GM18870 (cell line): ENCODE data around the gene TRANK1.

Experiments used
- ATAC-seq: cut with Tn5 transposase; IDR thresholded peaks from one replicate; pipeline ENCODE4 v1.9.1; 2021; ENCODE audit warnings: moderate library complexity; ENCODE audit not compliant: unreplicated experiment

TRANK1 gene

DNA sequence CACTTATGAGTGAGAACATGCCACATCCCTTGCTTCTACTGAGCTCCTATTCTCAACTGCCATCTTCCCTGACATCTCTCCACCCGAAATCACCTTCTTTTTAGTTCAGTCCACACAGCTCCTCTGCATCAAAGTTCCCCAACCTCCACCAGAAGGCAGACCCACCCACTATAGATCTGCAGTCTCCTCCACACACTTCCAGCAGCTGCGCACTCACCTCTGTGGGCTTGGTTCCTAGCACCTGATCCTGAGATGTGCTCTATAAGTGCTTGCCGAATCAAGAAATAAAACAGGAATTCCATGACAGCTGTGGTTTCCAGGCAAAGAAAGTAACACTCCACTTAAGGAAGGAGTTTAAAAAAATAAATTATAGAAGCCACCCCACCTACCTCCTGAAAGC is 85.4 kb downstream of the TRANK1 start:
- no peak for ATAC-seq

DNA sequence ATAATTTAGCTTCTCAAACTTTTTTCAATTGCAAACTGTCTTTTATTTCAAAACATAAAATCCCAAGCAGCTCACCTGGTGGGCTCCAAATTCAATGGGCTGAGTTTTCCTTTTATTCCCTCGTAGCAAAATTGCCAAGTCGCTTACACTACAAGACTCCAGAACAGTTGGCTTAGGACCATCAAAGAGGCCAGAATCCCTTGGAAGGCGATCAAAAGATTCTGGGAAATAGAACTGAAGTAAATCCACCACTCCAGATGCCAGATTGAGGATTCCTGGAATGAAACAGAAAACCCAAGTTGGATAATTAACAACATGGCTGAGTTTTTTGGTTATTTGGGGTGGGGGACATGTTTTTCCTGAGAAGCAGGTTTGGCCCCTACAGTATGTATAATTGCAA is 92.8 kb downstream of the TRANK1 start:
- ATAC-seq = no peak

DNA sequence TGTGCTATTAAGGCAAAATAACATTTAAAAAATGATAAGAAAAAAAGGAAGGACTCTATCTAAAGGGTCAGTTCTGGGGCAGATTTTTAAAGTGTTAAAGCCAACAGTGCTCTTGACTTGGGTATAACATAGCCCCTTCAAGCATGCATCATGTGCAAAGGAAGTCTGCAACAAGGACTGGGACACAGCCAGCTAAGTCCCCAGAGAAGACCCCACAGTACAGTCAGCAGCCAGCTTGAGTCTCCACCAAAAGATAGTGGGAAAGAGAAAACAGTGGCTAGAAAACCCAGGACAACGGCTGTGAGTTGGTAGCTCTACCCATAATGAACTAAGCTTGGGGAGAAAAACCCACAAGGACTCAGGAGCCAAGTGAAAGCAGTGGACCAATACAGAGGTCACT is 94.1 kb downstream of the TRANK1 start:
- no peak for ATAC-seq

DNA sequence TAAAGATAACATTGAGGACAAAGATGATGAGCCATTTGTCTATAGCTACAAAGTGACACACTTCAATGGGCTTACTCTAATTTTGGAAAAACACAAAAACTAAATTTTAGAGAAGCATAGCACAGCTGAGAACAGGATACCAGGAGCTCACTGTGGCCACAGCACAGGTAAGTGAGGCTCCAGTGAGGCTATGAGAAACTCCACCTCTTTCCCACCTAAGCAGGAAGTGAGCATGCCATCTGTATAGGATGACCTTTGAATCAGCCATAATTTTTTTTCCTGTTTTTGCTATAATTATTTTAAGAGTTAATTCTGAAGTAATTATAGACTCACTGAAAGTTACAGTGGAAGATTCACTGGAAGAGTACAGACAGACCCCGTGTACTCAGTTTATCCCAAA is 98.4 kb downstream of the TRANK1 start:
- no peak for ATAC-seq

DNA sequence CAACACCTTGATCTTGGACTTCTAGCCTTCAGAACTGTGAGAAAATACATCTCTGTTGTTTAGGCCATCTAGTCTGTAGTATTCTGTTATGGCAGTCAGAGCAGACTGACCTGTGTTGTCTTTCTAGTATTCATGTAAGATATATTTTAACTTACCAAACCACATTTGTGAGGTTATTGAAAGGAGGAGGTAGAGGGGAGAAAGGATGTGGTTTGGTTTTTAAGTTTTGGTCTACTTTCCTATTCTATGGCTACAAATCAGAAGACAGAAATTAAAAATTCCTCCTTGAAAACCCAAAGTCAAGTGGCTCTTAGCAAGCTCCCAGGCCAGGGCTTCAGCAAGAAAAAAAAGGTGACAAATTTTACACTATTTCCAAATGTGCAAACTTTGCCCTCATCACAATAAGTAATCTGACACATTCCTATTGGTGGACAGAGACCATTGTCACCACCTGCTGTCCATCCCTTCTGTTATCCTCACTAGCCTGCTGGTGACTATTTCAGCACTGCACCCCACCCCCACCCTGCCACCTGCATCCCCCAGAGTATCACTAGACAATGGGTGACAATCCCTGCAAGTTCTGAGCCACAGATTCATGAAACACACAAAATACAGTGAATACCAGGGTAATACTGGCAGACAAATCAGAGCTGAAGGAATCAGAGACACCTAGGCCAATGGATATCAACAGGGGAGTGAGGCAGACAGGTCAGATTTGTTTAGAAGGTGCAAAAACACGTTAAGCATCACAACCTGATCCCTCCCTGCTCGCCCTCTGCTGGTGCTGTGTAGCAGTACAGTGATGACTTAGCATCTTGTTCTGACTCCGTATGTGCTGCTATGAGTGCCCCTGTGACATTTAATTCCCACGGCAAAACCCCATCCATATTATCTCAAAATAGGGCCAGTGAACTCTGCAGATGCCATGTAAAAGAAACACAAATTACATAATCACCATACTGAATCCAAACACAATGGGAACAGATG is 101.5 kb downstream of the TRANK1 start:
- ATAC-seq = peak; percentile 84

DNA sequence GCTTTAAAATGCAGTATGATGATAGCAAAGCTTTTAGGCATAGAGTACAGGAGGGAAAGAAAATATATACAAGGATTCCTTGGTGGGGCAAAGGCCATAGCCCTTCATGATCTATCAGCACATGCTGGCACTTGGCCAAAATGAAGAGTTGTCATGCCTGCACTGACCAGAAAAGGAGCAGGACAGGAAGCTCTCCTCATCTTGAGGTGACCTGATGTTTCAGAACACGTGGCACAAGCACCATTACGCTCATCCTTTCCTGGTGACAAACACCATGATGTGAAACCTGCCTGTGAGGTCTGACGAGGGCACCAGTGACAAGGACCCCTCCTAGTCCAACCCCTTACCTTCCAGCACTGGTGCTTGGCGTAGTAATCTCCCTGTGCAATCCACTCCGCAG is 102.6 kb downstream of the TRANK1 start:
- no peak for ATAC-seq

DNA sequence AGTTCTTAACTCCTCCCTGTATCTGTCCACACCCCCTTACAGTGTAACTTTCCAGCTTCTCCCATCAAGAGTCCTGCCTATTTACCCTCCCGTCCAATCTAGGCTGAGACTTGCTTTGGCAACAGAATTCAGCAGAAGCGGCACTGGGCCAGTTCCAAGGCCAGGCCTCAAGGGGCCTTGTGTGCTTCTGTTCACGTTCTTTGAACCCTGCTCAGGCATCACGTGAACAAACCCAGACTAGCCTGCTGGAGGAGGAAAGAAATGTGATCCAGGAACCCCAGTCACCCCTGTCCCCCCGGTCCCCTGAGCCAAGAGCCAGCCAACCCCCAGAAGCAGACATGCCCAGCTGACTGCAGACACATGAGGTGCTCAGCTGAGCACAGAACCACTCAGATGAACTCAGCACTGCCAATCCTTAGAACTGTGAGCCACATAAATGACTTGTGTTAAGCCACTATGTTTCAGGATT is 104.4 kb downstream of the TRANK1 start:
- ATAC-seq = no peak

DNA sequence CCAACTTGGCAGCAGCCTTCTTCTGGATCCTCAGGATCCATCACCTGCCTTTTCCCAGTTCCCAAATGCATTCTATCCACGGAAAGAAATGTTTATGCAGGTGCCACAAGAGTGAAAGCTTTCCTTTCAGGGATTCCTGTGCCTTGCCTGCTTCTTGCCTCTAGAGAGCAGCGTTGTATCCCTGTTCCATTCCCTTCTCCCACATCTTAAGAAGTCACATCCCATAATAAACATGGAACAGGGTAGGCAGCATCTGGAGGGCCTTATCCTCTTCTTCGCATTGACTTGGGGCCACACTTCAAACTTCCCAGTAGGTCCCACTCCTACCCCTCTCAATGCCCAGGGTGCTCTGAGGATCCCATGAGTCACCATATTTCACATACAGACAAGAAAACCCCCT is 107.8 kb downstream of the TRANK1 start:
- no peak for ATAC-seq

DNA sequence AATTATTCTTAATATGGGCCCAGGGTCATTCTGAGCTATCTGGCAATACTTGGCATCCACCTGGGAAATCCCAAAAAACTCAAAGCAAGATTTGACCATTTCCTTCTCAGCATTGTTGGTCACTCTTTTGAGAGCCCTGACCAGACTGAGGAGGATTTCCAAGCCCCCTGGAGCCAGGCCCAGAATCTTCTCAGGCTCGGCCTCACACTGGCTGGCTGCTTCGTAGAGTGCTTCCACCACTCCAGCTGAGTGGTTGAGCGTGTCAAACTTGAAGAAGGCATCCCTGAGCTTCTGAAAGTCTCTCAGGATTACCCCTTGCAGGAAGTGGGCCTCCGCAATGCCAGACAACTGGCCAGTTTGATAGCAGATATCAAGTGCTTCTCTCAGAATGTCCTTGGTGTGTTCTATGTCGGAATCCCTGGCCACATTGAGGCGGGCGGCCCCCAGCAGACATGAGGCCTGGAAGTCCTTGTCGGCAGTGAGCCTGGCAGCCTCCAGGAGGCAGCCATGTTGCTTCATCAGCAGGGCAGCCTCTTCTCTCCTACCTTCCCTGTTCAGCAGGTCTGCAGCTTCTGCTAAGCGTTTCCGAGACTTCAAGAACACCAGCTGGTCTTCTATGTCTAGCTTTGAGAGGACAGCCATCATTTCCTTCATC is 111.6 kb downstream of the TRANK1 start:
- no peak for ATAC-seq

DNA sequence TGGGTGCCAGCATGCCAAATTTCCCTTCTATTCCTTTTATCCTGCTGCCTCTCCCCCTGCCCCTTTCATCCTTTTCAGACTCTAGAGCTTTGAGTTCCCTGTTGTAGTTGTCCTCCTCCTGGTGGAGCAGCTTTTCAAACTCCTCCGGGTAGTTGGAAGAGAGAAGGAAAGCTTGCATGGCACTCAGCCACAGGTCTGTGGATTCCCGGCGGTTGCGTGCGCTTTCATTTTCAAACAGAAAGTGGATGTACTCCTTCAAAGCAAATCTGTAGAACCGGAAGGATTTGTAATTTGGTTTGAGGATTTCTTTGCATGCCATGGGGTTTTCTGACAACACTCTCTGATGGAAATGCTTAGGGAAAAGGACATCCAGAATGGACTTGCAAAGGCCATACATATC is 112.4 kb downstream of the TRANK1 start:
- no peak for ATAC-seq

DNA sequence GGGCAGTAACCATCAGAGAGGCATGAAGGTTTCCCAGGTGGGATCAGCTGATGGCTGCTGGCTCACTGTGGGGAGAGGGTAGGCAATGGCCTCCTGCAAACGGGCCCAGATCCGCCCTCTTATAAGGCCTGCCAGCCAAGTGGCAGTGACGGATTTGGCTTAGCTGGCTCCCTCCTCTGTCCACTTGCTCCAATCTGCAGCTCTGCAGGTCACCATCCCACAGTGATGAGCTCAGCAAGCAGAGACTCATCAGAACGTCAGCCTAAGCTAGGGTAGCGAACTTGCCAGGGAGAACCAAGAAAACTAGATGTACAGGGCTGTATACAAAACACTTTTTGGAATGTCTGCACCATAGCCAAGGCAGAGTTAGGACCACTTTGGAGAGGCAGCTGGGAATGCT is 117.7 kb downstream of the TRANK1 start:
- ATAC-seq = no peak

DNA sequence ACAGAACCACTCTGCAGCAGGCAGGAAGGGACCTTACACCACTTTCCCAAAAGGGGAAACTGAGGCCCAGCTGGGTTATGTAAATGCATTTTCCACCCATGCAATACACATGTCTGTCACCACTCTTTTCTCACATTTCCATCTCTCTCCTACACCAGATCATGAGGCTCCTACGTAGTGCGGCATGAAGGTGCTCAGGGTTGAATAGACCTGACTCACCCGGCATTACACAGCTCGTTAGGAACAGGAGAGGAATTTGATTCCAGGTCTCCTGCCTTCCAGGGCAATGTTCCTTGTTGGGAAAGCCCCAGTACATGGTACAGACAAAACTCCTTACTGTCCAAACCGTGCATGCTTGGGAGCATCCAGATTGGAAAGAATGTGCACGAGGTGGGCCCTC is 118.6 kb downstream of the TRANK1 start:
- no peak for ATAC-seq

DNA sequence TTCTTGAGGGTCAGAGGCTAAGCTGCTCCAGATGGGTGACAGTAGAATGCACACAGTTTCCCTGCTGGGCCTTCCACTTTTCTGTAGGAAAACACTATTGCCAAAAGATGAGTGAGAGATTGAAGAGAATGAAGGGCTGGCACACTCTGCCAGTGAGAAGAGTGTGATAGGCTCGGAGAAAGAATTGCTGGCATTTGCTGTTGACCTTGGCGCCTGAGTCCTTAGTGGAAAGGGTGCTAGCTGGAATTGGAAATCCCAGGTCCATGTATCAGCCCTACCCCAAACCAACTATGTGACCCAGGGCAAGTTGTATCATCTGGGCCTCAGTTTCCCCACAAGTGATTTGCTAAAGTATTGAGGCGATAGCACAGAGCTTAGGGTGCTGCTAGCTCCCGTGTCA is 120.4 kb downstream of the TRANK1 start:
- ATAC-seq = no peak

DNA sequence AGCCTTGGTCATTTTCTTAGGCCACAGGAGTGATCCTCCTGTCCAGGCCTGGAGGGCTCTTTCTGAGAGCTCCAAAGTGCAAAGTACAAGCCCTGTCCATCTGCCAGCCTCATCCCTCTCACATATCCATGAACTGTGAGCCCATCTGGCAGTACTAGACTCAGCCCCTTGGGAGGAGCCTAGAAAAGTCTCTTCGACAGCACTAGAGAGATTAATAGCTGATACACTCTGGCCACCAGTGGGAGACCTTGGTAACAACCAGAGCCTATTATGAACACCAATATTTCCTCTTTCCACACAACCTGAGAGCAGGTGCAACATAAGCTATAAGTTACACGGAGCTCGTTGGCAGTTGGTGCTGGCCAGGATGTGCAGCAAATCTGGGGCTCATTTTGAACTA is 121.0 kb downstream of the TRANK1 start:
- ATAC-seq = no peak

DNA sequence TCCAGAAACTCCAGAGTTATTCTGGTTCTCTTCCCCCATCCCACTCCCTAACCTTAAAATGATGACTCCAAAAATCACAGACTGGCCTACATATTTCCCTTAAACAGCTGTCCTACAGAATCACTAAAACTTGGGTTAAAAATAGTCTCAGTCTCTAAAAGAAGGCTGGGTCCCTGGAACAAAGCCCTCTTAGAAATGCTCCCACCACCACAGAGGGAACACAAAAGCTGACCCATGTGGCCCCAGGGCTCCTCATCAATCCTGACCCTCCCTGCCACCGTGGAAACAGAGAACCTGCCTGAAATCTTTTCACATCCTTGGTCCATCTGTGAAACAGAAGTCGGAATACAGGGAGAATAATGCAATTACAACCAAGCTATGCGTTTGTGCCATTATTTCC is 124.8 kb downstream of the TRANK1 start:
- ATAC-seq = no peak

DNA sequence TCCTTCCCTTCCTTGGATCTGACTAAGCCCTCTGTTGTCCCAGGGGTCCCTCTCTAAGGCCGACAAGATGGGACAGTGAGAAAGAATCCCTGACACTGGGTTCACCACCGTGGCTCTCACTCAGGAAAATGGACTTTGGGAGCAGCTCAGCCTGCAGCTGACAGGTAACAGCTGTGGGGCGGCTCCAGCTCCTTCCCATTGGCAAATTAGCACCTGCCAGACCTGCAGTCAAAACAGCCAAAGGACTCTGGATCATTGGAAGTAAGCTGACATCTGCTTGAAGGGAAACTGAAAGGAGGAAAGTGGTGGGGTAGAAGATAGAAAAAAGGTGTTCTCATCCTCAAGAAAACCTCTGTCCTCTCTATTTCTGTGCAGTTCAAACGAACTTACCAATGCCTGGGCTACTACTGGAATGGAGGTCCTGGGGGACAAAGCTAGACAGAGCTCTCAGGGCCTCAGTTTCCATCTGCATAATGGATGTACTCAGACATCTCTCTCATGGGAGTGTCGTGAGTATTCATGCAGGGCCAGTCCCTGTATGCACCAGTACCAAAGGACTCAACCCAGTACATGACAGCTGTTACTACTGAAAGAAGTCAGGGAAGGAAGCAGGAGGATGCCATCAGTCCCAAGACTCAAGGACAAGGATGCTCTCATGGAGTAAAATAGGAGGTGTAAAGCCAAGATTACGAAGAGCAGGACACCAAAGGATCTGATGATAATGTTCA is 126.9 kb downstream of the TRANK1 start:
- ATAC-seq = no peak

DNA sequence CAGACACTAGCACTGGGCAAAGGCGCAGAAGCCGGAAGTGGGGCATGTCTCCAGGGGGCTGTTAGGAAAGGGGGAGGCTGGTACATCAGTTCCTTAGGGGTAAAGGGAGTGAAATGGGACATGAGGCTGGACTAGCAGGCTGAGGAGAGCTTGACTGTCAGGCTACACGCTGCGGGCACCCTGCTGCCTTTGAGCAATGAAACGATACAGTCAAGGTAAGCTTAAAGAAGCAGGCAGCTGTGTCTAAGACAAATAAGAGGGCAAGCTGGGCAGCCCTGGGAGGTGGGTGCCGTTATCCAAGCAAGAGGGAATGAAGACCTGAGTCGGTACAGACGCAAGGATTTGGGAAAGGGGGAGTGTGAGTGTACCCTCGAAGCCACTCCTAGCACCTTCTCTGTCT is 129.5 kb downstream of the TRANK1 start:
- ATAC-seq = no peak

DNA sequence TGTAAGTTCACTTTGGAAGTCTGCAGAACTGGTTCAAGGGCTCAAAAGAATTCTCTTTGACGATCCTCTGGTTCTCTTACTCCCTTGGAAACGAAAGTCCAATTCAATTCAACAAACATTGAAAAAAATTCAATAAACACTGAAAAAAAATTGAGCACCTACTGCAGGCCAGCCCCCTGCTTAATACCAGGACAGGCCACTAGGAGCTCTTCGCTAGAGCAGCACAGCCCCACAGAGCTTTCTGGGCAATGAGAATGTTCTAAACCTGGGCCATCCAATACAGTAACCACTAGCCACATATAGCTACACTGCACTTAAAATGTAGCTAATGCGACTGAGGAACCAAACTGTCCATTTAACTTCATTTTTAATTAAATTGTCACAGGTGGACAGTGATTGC is 130.1 kb downstream of the TRANK1 start:
- ATAC-seq = no peak

DNA sequence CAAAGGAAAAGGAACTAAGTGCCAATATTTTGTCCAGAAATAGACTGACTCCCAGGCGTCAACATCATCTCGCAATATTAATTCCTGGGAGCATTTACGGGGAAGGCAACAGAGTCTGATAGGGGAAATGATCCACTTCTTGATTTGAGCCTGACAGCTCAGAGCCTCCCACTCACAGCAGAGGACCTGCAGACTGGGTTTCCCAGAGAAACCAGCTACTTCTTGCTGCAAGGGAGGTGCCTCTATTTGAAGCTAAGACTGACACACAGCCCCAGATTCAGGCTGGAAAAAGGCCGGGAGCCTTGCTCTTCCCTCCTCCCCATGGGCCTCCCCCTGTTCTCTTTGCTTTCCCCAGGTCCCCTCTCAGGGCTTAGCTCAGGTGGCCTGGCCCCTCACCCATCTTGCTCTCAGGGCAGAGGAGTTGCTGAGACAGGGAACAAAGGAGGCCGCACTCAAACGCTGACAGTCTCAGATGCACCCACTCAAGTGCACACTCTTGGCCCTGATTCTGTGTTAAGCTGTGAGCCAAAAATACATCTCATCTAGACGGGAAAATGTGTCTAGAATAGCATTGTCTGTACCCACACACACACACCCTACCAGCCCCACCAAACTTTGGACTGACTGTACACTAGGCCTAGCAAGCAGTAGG is 130.7 kb downstream of the TRANK1 start:
- no peak for ATAC-seq

DNA sequence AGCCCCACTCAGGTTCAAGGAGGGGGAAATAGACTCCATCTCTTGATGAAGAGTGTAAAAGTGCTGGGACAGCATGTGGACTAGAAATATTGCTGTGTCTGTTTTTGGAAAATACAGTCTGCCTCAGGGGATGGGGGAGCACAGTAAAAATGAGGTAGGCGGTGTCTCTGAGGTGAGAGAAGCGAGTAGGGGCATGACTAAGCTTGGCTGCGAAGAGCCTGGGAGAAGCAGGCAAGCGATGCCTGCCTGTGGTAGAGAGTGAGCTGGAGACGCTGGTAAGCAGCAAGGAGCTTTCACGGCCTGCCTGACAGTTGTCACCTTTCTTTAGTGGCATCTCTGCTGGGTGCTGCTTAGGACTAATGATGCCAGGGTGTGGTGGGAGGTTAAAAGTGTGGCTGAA is 131.5 kb downstream of the TRANK1 start:
- no peak for ATAC-seq

DNA sequence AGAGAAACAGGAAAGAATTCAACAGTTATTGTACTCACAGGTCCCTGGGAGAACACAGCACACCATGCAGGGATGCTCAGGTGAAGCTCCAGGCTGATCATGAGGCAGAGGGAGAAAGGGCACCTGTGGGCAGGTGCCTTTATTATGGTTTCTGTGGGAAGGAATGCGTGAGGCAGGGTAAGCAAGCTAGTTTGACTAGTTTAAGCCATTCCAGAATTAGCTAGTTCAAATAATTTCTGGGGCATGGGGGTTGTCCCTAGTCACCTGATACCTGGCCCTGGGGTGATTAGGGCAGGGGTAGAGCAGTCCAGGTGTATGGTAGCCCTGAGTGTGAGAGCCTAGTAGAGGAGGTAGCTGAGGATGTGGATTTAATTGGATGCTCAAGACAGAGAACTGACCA is 132.6 kb downstream of the TRANK1 start:
- ATAC-seq = no peak
